GM18505 (cell line): ENCODE measurements around the gene VSIG10L.

Source experiments
- ATAC-seq: cut with Tn5 transposase; IDR thresholded peaks from one replicate; pipeline ENCODE4 v1.9.1; 2021; ENCODE audit not compliant: unreplicated experiment
- POLR2A ChIP-seq: IDR thresholded peaks from 4 replicates; pipeline ENCODE4 v1.6.1; 2011; ENCODE audit warnings: borderline replicate concordance; ENCODE audit not compliant: insufficient read depth, insufficient read length; ENCODE audit errors: extremely low read depth

The VSIG10L gene

DNA sequence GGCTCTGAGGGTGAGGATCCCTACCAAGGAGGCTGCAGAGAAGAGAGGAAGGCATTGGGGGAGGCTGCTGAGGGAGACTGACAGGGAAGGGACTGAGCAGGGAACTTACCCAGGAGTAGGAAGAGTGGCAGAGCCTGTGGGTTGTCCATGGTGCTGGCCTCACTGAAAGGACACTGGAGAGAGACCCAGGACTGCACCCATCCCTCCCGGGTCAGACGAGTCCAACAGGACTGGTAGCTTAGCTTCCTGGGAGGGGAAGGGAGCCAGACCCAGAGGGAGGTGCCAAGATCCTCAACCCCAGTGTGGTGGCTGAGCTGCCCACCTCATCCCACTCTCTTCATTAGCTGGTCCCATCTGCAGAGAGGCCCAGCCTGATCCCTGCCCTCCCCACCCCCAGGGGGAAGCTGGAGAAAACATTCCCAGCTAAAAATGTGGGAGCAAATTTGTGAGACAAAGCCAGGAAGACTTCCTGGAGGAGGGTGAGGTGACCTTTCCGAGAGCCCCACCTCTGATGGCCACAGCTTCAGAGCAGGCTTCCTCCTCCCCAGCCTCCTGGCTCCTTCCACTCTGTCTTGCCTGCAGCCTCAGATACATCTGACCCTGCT lies at the start of gene VSIG10L:
Gene VSIG10L, minus strand, starts transcription at position 164 of the 605 bp plus-strand sequence. Its CDS starts 15 bp downstream, at position 149.
- ATAC-seq = no peak
- TF ChIP-seq POLR2A = no peak

DNA sequence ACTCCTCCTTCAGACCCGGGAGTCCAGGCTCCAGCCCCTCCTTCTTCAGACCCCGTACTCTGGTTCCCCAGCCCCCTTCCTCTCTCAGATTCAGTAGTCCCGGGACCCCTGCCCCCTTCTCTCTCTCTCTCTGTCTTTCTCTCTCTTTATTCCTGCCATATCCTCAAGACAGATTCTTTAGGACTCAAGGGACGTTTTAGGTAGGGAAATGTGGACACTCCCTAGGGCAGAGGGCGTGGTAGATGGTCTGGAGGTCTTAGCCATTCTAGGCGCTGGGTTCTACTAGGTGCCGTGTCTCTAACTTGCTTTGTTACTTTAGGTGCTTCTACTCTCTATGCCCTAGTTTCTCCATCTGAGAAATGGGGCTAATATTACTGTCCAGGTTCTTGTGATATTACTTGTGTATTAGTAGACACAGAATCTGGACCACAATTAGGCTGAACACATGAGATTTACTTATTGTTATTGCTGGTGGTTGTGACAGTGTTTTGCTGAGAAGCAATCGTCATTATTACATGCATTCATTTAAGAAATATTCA lies 49.2 kb upstream of the VSIG10L start:
- no peak for ATAC-seq
- TF ChIP-seq POLR2A = no peak

DNA sequence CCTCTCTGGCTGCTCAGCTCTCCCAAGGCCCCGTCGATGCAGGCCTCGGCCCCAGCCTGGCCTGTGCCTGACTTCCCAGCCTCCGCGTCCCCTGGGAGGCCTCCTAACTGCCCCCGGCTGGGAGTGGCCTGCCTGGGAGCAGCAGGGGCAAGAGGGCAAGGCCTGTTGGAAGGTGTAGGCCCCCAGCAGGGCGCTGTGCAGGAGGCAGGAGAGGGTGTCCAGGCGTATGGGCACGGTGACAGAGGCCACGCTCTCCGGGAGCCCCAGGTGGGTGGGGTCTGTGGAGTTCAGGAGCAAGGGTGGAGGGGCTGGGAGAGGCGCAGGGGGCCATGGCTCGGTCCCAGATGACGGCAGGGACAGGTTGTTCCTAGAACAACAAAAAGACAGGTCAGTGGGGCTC lies 47.2 kb upstream of the VSIG10L start:
- no peak for ATAC-seq
- no peak for TF ChIP-seq POLR2A

DNA sequence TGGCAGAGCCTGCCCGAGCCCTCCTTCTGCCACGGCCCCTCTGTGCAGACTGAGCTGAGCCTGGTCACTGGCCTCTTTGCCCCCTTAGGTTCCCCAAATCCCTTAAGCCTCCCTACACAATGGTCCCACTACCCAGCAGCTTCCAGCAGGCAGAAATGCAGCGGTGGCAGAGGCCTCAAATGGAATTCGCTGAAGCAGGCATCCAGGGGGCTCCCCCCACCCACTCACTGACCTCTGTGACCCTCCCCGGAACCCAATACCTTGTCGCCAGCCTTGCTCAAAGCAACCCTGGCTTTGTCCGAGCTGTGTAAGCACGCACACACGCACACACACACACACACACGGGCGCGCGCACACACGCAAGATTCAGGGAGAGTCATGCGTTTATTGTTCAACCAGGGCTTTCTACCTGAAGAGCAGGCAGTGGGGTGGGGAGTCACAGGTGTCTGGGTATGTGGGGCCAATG lies 46.0 kb upstream of the VSIG10L start, which contains the start of gene LIM2:
Gene LIM2, minus strand, starts transcription at position 51 of the 466 bp plus-strand sequence. CDS start 531 bp downstream, outside the sequence.
- ATAC-seq = no peak
- no peak for TF ChIP-seq POLR2A

DNA sequence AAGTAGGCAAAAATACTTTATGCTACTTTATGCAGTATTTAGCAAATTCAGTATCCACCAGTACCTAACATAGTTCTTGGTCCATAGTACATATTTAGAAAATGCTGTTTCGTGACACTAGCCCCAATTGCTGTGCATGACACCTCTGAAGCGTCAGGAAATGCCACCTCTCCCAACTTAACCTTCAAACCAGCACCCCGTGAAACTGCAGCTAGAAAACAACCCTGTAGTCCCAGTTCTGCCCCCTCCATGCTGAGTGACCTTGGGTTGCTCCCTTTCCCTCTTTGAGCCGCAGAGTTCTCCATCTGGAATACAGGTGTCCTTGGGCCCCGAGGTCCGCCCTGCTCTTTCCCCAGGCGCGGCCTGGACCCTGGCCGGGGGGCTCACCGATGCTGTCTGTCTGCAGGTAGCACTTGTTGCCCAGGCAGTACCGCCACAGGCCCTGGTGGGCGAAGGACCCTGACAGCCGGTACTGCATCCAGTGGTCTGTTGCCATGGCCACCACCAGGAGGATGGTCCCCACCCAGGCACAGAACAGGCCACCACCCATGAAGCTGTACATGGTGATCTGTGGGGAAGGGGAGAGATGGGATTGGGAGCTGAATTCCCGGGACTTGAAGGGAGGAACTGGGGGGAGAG lies 45.1 kb upstream of the VSIG10L start:
- TF ChIP-seq POLR2A = no peak
- ATAC-seq = no peak

DNA sequence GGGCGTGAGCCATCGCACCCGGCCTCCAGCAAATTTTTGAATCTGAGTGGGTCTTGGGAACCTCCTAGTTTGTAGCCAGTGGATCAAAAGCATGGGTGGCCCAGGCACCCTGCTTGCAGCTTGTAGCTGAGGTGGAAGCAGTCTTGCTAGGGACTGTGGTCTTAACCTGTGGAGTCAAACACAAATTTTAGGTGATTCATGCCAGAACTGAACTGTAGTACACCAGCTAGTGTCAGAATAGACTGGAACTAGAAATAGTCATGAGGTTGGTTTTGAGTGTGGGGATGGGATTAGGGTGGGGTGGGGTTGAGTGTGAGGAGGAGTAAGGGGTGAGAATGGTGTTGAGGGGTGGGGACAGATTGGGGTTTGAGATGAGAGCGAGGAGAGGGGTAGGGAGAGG lies 40.1 kb upstream of the VSIG10L start:
- no peak for TF ChIP-seq POLR2A
- ATAC-seq = no peak

GRCh38 chr19:51380379-51380778 lies 38.4 kb upstream of the VSIG10L start:
- ATAC-seq = no peak
- TF ChIP-seq POLR2A = no peak

DNA sequence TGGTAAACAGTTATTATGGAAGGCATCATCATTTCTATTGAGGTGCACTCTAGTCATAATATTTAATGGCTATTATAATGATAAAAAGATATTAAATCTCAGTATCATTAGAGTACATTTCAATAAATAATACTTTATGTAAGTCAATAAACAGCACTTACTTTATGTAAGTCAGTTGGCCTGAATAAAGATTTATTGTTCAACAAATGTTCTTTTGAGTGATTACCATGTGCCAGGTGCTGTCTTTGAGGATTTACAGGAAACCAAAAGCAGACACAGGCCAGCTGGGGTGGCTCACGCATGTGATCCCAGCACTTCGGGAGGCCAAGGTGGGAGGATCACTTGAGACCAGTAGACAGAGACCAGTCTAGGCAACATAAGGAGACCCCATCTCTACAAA lies 35.5 kb upstream of the VSIG10L start:
- TF ChIP-seq POLR2A = no peak
- no peak for ATAC-seq

DNA sequence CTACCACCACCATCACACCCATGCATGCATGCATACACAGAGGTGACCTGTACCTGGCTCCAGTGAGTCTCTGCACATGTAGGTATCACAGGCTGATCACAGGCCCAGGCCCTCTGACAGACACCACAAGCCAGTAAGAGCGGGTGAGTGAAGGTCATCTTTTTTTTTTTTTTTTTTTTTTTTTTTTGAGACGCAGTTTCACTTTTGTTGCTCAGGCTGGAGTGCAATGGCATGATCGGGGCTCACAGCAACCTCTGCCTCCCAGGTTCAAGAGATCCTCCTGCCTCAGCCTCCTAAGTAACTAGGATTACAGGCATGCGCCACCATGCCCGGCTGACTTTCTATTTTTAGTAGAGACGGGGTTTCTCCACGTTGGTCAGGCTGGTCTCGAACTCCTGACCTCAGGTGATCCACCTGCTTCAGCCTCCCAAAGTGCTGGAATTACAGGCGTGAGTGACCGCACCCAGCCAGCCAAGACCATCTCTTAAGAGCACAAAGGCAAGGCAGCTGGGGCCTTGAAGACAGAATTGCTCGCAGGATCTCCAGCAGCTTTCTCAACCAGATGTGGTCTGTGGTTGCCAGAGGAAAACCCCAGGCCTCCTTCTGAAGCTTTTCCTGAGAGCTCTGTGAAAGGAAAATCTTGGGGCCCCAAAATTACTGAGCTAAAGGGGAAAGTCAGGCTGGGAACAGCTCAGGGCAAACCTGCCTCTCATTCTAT lies 33.7 kb upstream of the VSIG10L start:
- no peak for ATAC-seq
- TF ChIP-seq POLR2A = no peak

GRCh38 chr19:51372649-51373504 lies 30.9 kb upstream of the VSIG10L start, which contains the start of gene NKG7:
Gene NKG7, minus strand, starts transcription at chr19:51372654. Its CDS starts 119 bp downstream, at chr19:51372535.
- no peak for ATAC-seq
- TF ChIP-seq POLR2A = no peak

- ATAC-seq = no peak
- TF ChIP-seq POLR2A = no peak
These were observed 30.2 kb upstream of the VSIG10L start for GRCh38 chr19:51372021-51372648.

DNA sequence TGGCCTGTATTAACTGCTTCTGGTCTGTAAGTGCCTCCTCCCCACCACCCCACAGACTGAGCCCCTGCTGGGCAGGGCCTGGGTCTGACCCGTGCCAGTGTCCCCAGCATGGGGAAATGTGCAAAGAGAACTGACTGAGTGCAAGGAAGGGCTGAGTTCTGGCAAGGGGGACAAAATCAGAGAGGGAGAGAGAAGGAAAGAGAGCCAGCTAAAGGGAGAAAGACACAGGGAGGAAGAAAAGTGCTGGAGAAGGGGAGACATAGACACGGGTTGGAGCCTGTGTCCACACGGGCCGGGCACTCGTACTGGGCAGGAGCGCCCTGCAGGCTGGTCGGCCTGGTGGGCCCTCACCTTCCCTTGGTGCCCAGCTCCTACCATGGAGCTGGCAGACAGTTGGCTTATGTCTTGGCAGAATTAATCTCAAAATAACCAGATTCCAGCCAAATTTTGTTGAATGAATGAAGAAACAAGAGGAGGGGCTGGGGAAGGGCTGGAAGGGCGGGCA lies 29.3 kb upstream of the VSIG10L start:
- no peak for TF ChIP-seq POLR2A
- no peak for ATAC-seq

GRCh38 chr19:51370230-51370629 lies 28.3 kb upstream of the VSIG10L start:
- ATAC-seq = no peak
- no peak for TF ChIP-seq POLR2A
